Measurements from ENCODE around the gene SPOPL.
"Not testable (repeated sequence)": the region's sequence is repeated elsewhere in the genome, so short reads cannot be mapped to it uniquely, and the experiment has no call there.

GRCh38 chr2:138523673-138524042 is 22.1 kb downstream of the SPOPL start:
- not testable (repeated sequence) for TF ChIP-seq CTCF, POLR2AphosphoS5 (IDR thresholded peaks at IDR 0.05)
